HCT116 (cell line): Measurements from ENCODE around the gene C8A.

ENCODE experiments used
- CTCF ChIP-seq, 3 experiments: fragments of 200-600 bp in 1 of 3; sonication (generic) in 1 of 3; IDR thresholded peaks in 2 of 3; conservative IDR thresholded peaks in 1 of 3; 2 replicates each; pipeline ENCODE4 v1.5.1; 2012 to 2017; ENCODE audit warnings: low read depth in 2 of 3, low read length in 2 of 3, antibody characterized with exemption in 1 of 3, borderline replicate concordance in 1 of 3, control low read depth in 1 of 3, mild to moderate bottlenecking in 1 of 3, mixed read lengths in 1 of 3, mixed run types in 1 of 3, moderate library complexity in 1 of 3; ENCODE audit not compliant: insufficient read depth in 1 of 3
- ELF1 ChIP-seq: IDR thresholded peaks from 2 replicates; pipeline ENCODE4 v1.6.1; 2012; ENCODE audit warnings: low read depth, borderline replicate concordance
- EZH2 ChIP-seq: fragments of 200-600 bp; sonication (generic); IDR thresholded peaks from 2 replicates; pipeline ENCODE4 v1.6.1; 2017; ENCODE audit warnings: antibody characterized with exemption, mixed run types
- EZH2phosphoT487 ChIP-seq: fragments of 200-600 bp; IDR thresholded peaks from 2 replicates; pipeline ENCODE4 v1.6.1; 2018; ENCODE audit warnings: antibody characterized with exemption, borderline replicate concordance
- FOSL1 ChIP-seq: IDR thresholded peaks from 2 replicates; pipeline ENCODE4 v1.6.1; 2012; ENCODE audit warnings: low read depth
- JUND ChIP-seq: IDR thresholded peaks from 2 replicates; pipeline ENCODE4 v1.6.1; 2012
- POLR2A ChIP-seq: IDR thresholded peaks from 2 replicates; pipeline ENCODE4 v1.7.0; 2011; ENCODE audit warnings: borderline replicate concordance; ENCODE audit not compliant: insufficient read depth, insufficient read length; ENCODE audit errors: extremely low read depth
- POLR2AphosphoS5 ChIP-seq: IDR thresholded peaks from 2 replicates; pipeline ENCODE4 v1.6.1; 2011; ENCODE audit warnings: mild to moderate bottlenecking, low read depth, low read length, moderate library complexity
- RAD21 ChIP-seq: IDR thresholded peaks from 2 replicates; pipeline ENCODE4 v1.6.1; 2012; ENCODE audit warnings: low read depth, mild to moderate bottlenecking
- REST ChIP-seq: IDR thresholded peaks from 2 replicates; pipeline ENCODE4 v1.6.1; 2012; ENCODE audit warnings: low read depth
- SIN3A ChIP-seq: IDR thresholded peaks from 2 replicates; pipeline ENCODE4 v1.6.1; 2012; ENCODE audit warnings: low read depth
- SP1 ChIP-seq: IDR thresholded peaks from 2 replicates; pipeline ENCODE4 v1.6.1; 2012; ENCODE audit warnings: low read depth
- SRF ChIP-seq: IDR thresholded peaks from 2 replicates; pipeline ENCODE4 v1.6.1; 2012; ENCODE audit warnings: low read depth
- ZNF274 ChIP-seq: fragments of 200-500 bp; sonication (Bioruptor generic); IDR thresholded peaks from 2 replicates; pipeline ENCODE4 v1.6.1; 2014; ENCODE audit warnings: mild to moderate bottlenecking, low read depth, low read length, inconsistent platforms

- TF ChIP-seq ZNF274: no peak
- no peak for TF ChIP-seq CTCF (IDR thresholded peaks at IDR 0.05 in 2 of 3, conservative IDR thresholded peaks at IDR 0.05 in 1 of 3; ENCODE audit: borderline replicate concordance in 1 of 3, insufficient read depth in 1 of 3, low read depth in 2 of 3, low read length in 2 of 3)
- TF ChIP-seq POLR2AphosphoS5: no peak
- TF ChIP-seq POLR2A: no peak
- TF ChIP-seq SIN3A: no peak
- TF ChIP-seq ELF1: no peak
- no peak for TF ChIP-seq EZH2
- no peak for TF ChIP-seq JUND
- no peak for TF ChIP-seq SRF
- TF ChIP-seq RAD21: no peak
- no peak for TF ChIP-seq FOSL1
- TF ChIP-seq REST: no peak
- no peak for TF ChIP-seq EZH2phosphoT487
- TF ChIP-seq SP1: no peak
Observed at GRCh38 chr1:56873213-56873612, 18.6 kb downstream of the C8A start.
